Naive thymus-derived CD4-positive, alpha-beta T cell (primary cell): ENCODE measurements around the gene BUD23. TPM values are rescaled to one million over a fixed set of nuclear protein-coding genes. Genes with fewer than 3 reads are reported as not detected.

ENCODE experiments used
- ATAC-seq: fragments of 150-1000 bp; cut with Tn5 transposase; 2 replicates; pipeline ENCODE4 v1.10.0; 2021; ENCODE audit warnings: mild to moderate bottlenecking, moderate library complexity
- CTCF ChIA-PET: fragments of 350-600 bp; sonication (Branson Sonifier 250); formaldehyde crosslinking; loops from one replicate; lab custom pipeline; 2021; ENCODE audit warnings: antibody characterized with exemption; lab: Charles Lee
- POLR2A ChIA-PET: fragments of 350-600 bp; sonication (Branson Sonifier 250); formaldehyde crosslinking; loops from one replicate; lab custom pipeline; 2021; ENCODE audit warnings: antibody characterized with exemption, inconsistent platforms; lab: Charles Lee
- DNase-seq, 9 donors: peaks; one replicate each; pipeline versions ENCODE4 v3.0.0 to v3.0.0-alpha.2; 2020 to 2022; ENCODE audit warnings: mixed read lengths in 1 of 9
- H3K27ac ChIP-seq: one replicate; pipeline ENCODE4 v1.7.0; 2013; ENCODE audit warnings: mild to moderate bottlenecking, low read depth, low read length, moderate library complexity
- H3K27me3 ChIP-seq, 2 donors: one replicate each; pipeline ENCODE4 v1.7.0; 2013; ENCODE audit warnings: low read length in 2 of 2, mild to moderate bottlenecking in 2 of 2, moderate library complexity in 2 of 2; ENCODE audit not compliant: control insufficient read depth in 2 of 2, insufficient read depth in 2 of 2
- H3K36me3 ChIP-seq, 3 experiments: 1 replicate in 2 of 3; 2 replicates in 1 of 3; pipeline ENCODE4 v1.7.0; 2013; ENCODE audit warnings: low read length in 3 of 3, mild to moderate bottlenecking in 3 of 3, moderate library complexity in 1 of 3; ENCODE audit not compliant: insufficient read depth in 3 of 3, control insufficient read depth in 2 of 3
- H3K4me1 ChIP-seq, 2 donors: one replicate each; pipeline ENCODE4 v1.7.0; 2013; ENCODE audit warnings: low read length in 2 of 2, mild to moderate bottlenecking in 2 of 2, moderate library complexity in 1 of 2; ENCODE audit not compliant: control insufficient read depth in 2 of 2, insufficient read depth in 2 of 2
- H3K4me3 ChIP-seq: 2 replicates; pipeline ENCODE4 v1.7.0; 2013; ENCODE audit warnings: mild to moderate bottlenecking, low read length
- H3K9me3 ChIP-seq, 3 experiments: 1 replicate in 2 of 3; 2 replicates in 1 of 3; pipeline ENCODE4 v1.7.0; 2013; ENCODE audit warnings: low read length in 3 of 3; ENCODE audit not compliant: control insufficient read depth in 2 of 3
- H3K27ac Mint-ChIP-seq, 9 donors: one replicate each; pipeline ENCODE4 v1.8.0; 2020 to 2022; ENCODE audit warnings: mixed read lengths in 9 of 9, mild to moderate bottlenecking in 8 of 9, moderate library complexity in 5 of 9, inconsistent platforms in 2 of 9
- H3K27me3 Mint-ChIP-seq, 5 donors: one replicate each; pipeline ENCODE4 v1.8.0; 2021 to 2022; ENCODE audit warnings: mixed read lengths in 5 of 5, mild to moderate bottlenecking in 1 of 5
- H3K36me3 Mint-ChIP-seq, 5 donors: one replicate each; pipeline ENCODE4 v1.8.0; 2020 to 2022; ENCODE audit warnings: mixed read lengths in 5 of 5, mild to moderate bottlenecking in 3 of 5, inconsistent platforms in 1 of 5
- H3K4me1 Mint-ChIP-seq, 7 donors: one replicate each; pipeline ENCODE4 v1.8.0; 2020 to 2022; ENCODE audit warnings: mixed read lengths in 7 of 7, mild to moderate bottlenecking in 3 of 7, inconsistent platforms in 1 of 7
- H3K4me3 Mint-ChIP-seq, 10 donors: one replicate each; pipeline ENCODE4 v1.8.0; 2020 to 2022; ENCODE audit warnings: mild to moderate bottlenecking in 10 of 10, mixed read lengths in 10 of 10, moderate library complexity in 6 of 10, inconsistent platforms in 2 of 10
- H3K9me3 Mint-ChIP-seq, 11 donors: one replicate each; pipeline ENCODE4 v1.8.0; 2020 to 2022; ENCODE audit warnings: mixed read lengths in 11 of 11, mild to moderate bottlenecking in 4 of 11, inconsistent platforms in 1 of 11, moderate library complexity in 1 of 11
- intact Hi-C, 2 donors: fragments of 100-400 bp; cut with micrococcal nuclease; formaldehyde crosslinking; loops; one replicate each; pipeline ENCODE4 v1.15.1; 2023
- polyA plus RNA-seq, 2 donors: library from polyadenylated mRNA; unstranded; fragments of 300-500 nt; fragmentation: Illumina TruSeq; gene quantifications; one replicate each; pipeline ENCODE4 v1.2.3, GENCODE V29; 2021
- total RNA-seq, 6 experiments: library from RNA in 5 of 6; stranded (reverse) in 5 of 6; gene quantifications; 1 replicate in 5 of 6; 2 replicates in 1 of 6; pipeline ENCODE4 v1.2.3 and lab custom pipeline; 2021 to 2026

The BUD23 gene
- total and polyA plus RNA-seq, 7 experiments from 2014 or later, result 50.5 to 156 (median 104) TPM

GRCh38 chr7:73680501-73680900 lies 2.9 kb upstream of the BUD23 start:
- Mint-ChIP-seq H3K4me3 (peak overlapping the region in 8 of 10 donors; percentile 64 to 98 (median 94)), H3K36me3 (peaks cover 3 to 28% (median 17%) of the 10 kb centered on the region in 5 donors), H3K9me3 (peaks cover 0 to 5% (median 0%) of the 10 kb centered on the region in 11 donors), H3K27ac (peak overlapping the region in 2 of 9 donors; percentile 1 to 92), H3K27me3 (no peaks in the 10 kb centered on the region), H3K4me1 (peaks cover 9 to 51% (median 33%) of the 10 kb centered on the region in 7 donors)
- H3K27ac ChIP-seq, result no peak overlapping the region
- ATAC-seq (no peak), DNase-seq (no peak)
- peaks cover 17% of the 10 kb centered on the region in 2 donors for H3K4me1 ChIP-seq
- ChIA-PET CTCF (no interaction called here), POLR2A (no interaction called here)
- no peak overlapping the region for H3K4me3 ChIP-seq
- intact Hi-C loops, result no loop called here
- peaks cover 0 to 3% (median 0%) of the 10 kb centered on the region in 3 experiments for H3K9me3 ChIP-seq
- H3K27me3 ChIP-seq, result no peaks in the 10 kb centered on the region
- peaks cover 0 to 36% (median 0%) of the 10 kb centered on the region in 3 experiments for H3K36me3 ChIP-seq

GRCh38 chr7:73681031-73681430 lies 2.4 kb upstream of the BUD23 start:
- Mint-ChIP-seq H3K4me1 (peaks cover 10 to 53% (median 34%) of the 10 kb centered on the region in 7 donors), H3K36me3 (peaks cover 3 to 28% (median 17%) of the 10 kb centered on the region in 5 donors), H3K9me3 (peaks cover 0 to 5% (median 0%) of the 10 kb centered on the region in 11 donors), H3K27ac (peak overlapping the region in 6 of 9 donors; percentile 1 to 92 (median 31)), H3K4me3 (peak overlapping the region; percentile 21 to 98 (median 94)), H3K27me3 (no peaks in the 10 kb centered on the region)
- H3K27ac ChIP-seq, result no peak overlapping the region
- H3K27me3 ChIP-seq, result no peaks in the 10 kb centered on the region
- ATAC-seq, result no peak
- peaks cover 17% of the 10 kb centered on the region in 2 donors for H3K4me1 ChIP-seq
- POLR2A ChIA-PET, result no interaction called here
- CTCF ChIA-PET, result no interaction called here
- DNase-seq, result no peak
- H3K36me3 ChIP-seq, result peaks cover 0 to 36% (median 0%) of the 10 kb centered on the region in 3 experiments
- intact Hi-C loops, result no loop called here
- peaks cover 0 to 3% (median 0%) of the 10 kb centered on the region in 3 experiments for H3K9me3 ChIP-seq
- H3K4me3 ChIP-seq, result no peak overlapping the region

DNA sequence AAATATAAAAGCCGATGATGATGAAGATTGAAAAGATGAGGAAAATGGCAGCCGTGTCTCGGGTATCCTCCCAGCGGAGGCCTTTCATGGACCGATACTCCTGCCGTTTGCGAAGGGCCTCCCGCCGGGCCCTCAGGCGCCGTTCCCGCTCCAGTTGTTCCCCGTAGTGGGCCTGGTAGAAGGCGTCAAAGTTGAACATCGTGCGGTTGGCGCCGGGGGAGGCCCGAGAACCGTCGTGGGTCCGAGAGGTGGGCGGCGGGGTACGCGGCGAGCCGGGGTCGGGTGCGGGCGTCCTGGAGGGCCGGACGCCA lies 697 bp upstream of the BUD23 start:
- Histone ChIP-seq H3K27me3 (no peaks in the 10 kb centered on the region), H3K27ac (peak overlapping the region; percentile 91), H3K4me1 (peaks cover 17% of the 10 kb centered on the region in 2 donors), H3K36me3 (peaks cover 0 to 51% (median 0%) of the 10 kb centered on the region in 3 experiments), H3K9me3 (peaks cover 0 to 3% (median 0%) of the 10 kb centered on the region in 3 experiments), H3K4me3 (peak overlapping the region; percentile 97)
- Mint-ChIP-seq H3K4me3 (peak overlapping the region; percentile 91 to 98 (median 96)), H3K36me3 (peaks cover 3 to 33% (median 23%) of the 10 kb centered on the region in 5 donors), H3K9me3 (peaks cover 0 to 5% (median 0%) of the 10 kb centered on the region in 11 donors), H3K27ac (peak overlapping the region in 8 of 9 donors; percentile 91 to 97 (median 96)), H3K4me1 (peaks cover 17 to 61% (median 42%) of the 10 kb centered on the region in 7 donors), H3K27me3 (no peaks in the 10 kb centered on the region)
- POLR2A ChIA-PET, result interaction anchor here (0.6 to 1.2 kb wide), 2 partner anchors 8 to 251 kb away, joined by 3 to 4 read pairs; no protein-coding TSS in a partner anchor
- ATAC-seq, result no peak
- intact Hi-C loops, result loop anchor here (1.0 to 2.0 kb wide), 10 partner anchors 15 to 854 kb away; partner anchors contain the start of genes ABHD11 (in 2 of the 2), BAZ1B (in 2 of the 2), STX1A (in 2 of the 2) and TBL2 (in 2 of the 2)
- no peak for DNase-seq
- CTCF ChIA-PET, result no interaction called here

DNA sequence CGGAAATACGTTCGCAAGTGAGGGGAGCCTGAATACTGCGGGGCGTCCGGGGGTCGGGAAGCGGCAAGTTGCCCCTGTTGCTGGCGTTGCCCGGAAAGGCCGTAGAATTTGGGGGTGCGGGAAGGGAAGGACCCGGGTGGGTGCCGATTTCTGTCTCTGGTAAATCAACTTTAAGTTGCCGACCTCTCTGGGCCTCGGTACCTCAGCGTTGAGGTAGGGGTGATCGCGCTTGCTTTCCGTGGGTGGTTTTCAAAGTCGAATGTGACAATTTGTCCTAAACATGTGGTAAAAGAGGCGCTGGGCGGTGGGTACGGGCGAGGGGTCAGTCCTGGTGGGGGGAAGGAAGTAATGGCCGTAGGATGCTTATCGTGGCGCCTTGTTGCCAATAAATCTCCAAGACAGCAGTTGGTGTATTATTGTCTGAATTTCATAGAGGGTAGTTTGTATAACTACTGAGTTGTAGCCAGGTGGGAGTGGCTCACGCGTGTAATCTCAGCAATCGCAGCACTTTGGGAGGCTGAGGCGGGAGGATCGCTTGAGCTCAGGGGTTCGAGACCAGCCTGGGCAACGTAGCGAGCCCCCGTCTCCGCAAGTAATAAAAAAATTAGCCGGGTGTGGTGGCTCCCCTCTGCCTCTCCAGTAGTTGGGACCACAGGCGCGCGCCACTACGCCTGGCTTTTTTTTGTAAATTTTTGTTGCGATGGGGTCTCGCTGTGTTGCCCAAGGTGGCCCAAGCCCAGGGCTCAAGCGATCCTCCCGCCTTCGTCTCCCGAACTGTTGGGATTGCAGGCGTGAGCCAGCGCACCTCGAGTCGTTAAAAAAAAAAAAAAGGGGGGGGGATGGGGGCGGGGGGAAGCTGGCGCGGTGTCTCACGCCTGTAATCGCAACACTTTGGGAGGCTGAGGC lies 644 bp downstream of the BUD23 start:
- Histone ChIP-seq H3K36me3 (peaks cover 0 to 53% (median 0%) of the 10 kb centered on the region in 3 experiments), H3K27me3 (no peaks in the 10 kb centered on the region), H3K9me3 (no peaks in the 10 kb centered on the region), H3K4me1 (peaks cover 17% of the 10 kb centered on the region in 2 donors), H3K27ac (peak overlapping the region; percentile 91), H3K4me3 (peak overlapping the region; percentile 97)
- H3K4me3 Mint-ChIP-seq, result peak overlapping the region; percentile 91 to 98 (median 96)
- no peak for DNase-seq
- CTCF ChIA-PET, result interaction anchor here (0.6 kb wide), 1 partner anchor 19 kb away, joined by 5 read pairs; no protein-coding TSS in a partner anchor
- peaks cover 21 to 65% (median 44%) of the 10 kb centered on the region in 7 donors for H3K4me1 Mint-ChIP-seq
- peaks cover 9 to 28% (median 21%) of the 10 kb centered on the region in 5 donors for H3K36me3 Mint-ChIP-seq
- intact Hi-C loops, result loop anchor here (1.0 to 2.0 kb wide), 10 partner anchors 17 to 855 kb away; partner anchors contain the start of genes ABHD11 (in 2 of the 2), BAZ1B (in 2 of the 2), STX1A (in 2 of the 2) and TBL2 (in 2 of the 2)
- no peak for ATAC-seq
- peak overlapping the region; percentile 91 to 97 (median 95) for H3K27ac Mint-ChIP-seq
- POLR2A ChIA-PET, result interaction anchor here (0.6 to 1.8 kb wide), 4 partner anchors 50 to 105 kb away, joined by 3 to 8 read pairs (median 4); partner anchors contain the start of gene ABHD11
- H3K9me3 Mint-ChIP-seq, result no peaks in the 10 kb centered on the region
- no peaks in the 10 kb centered on the region for H3K27me3 Mint-ChIP-seq

- CTCF ChIA-PET, result interaction anchor here (0.6 to 0.8 kb wide), 2 partner anchors 206 to 385 kb away, joined by 3 read pairs; no protein-coding TSS in a partner anchor
- Histone ChIP-seq H3K4me3 (no peak overlapping the region), H3K27me3 (no peaks in the 10 kb centered on the region), H3K4me1 (peaks cover 17% of the 10 kb centered on the region in 2 donors), H3K36me3 (peaks cover 0 to 52% (median 0%) of the 10 kb centered on the region in 3 experiments), H3K9me3 (no peaks in the 10 kb centered on the region), H3K27ac (no peak overlapping the region)
- H3K36me3 Mint-ChIP-seq, result peaks cover 9 to 32% (median 25%) of the 10 kb centered on the region in 5 donors
- peaks cover 21 to 61% (median 42%) of the 10 kb centered on the region in 7 donors for H3K4me1 Mint-ChIP-seq
- H3K4me3 Mint-ChIP-seq, result peak overlapping the region in 8 of 10 donors; percentile 13 to 91 (median 55)
- no peak for DNase-seq
- POLR2A ChIA-PET, result interaction anchor here (0.6 kb wide), 1 partner anchor 8 kb away, joined by 4 read pairs; no protein-coding TSS in a partner anchor
- peak overlapping the region in 1 of 9 donors; percentile 45 for H3K27ac Mint-ChIP-seq
- intact Hi-C loops, result no loop called here
- no peak for ATAC-seq
- no peaks in the 10 kb centered on the region for H3K9me3 Mint-ChIP-seq
- no peaks in the 10 kb centered on the region for H3K27me3 Mint-ChIP-seq
These were observed 1.9 kb downstream of the BUD23 start for GRCh38 chr7:73685311-73685710.

GRCh38 chr7:73688288-73688687 lies 4.9 kb downstream of the BUD23 start:
- no peak overlapping the region for H3K4me3 ChIP-seq
- peaks cover 0 to 75% (median 4%) of the 10 kb centered on the region in 3 experiments for H3K36me3 ChIP-seq
- peaks cover 12 to 37% (median 24%) of the 10 kb centered on the region in 7 donors for H3K4me1 Mint-ChIP-seq
- H3K9me3 Mint-ChIP-seq, result no peaks in the 10 kb centered on the region
- DNase-seq, result no peak
- H3K27ac Mint-ChIP-seq, result peak overlapping the region in 2 of 9 donors; percentile 1 to 33
- CTCF ChIA-PET, result no interaction called here
- no peak overlapping the region for H3K27ac ChIP-seq
- no peak for ATAC-seq
- no peaks in the 10 kb centered on the region for H3K27me3 Mint-ChIP-seq
- H3K4me3 Mint-ChIP-seq, result peak overlapping the region in 1 of 10 donors; percentile 17
- POLR2A ChIA-PET, result no interaction called here
- intact Hi-C loops, result no loop called here
- H3K36me3 Mint-ChIP-seq, result peaks cover 12 to 47% (median 31%) of the 10 kb centered on the region in 5 donors
- H3K9me3 ChIP-seq, result no peaks in the 10 kb centered on the region
- H3K27me3 ChIP-seq, result no peaks in the 10 kb centered on the region
- no peaks in the 10 kb centered on the region for H3K4me1 ChIP-seq
